Keratinocyte (primary cell): ENCODE results near the gene RABGGTB. TPM values are rescaled to one million over a fixed set of nuclear protein-coding genes. Genes with fewer than 3 reads are reported as not detected.
"Not testable (repeated sequence)": the region's sequence is repeated elsewhere in the genome, so short reads cannot be mapped to it uniquely, and the experiment has no call there.

Source experiments
- DNase-seq: peaks from one replicate; pipeline ENCODE4 v3.0.0-alpha.2; 2011; ENCODE audit warnings: low read depth, missing footprints, low spot score
- FAIRE-seq: peaks from 2 replicates; lab custom pipeline; 2011; peaks lifted over from hg19 to GRCh38; lab: Jason Lieb, UNC
- H2AFZ ChIP-seq: 2 replicates; pipeline ENCODE4 v1.6.0; 2012; ENCODE audit warnings: low read length, control low read depth, inconsistent platforms; ENCODE audit not compliant: control insufficient read depth
- H3K27ac ChIP-seq: 2 replicates; pipeline ENCODE4 v1.5.1; 2011; ENCODE audit warnings: low read length; ENCODE audit not compliant: control insufficient read depth, insufficient read depth
- H3K27me3 ChIP-seq: 3 replicates; pipeline ENCODE4 v1.6.0; 2011; ENCODE audit warnings: low read length; ENCODE audit not compliant: control insufficient read depth, insufficient read depth; ENCODE audit errors: extremely low read depth
- H3K36me3 ChIP-seq, 2 experiments: 2 replicates in 1 of 2; 3 replicates in 1 of 2; pipeline ENCODE4 v1.5.1; 2011; ENCODE audit warnings: low read length in 2 of 2, mild to moderate bottlenecking in 1 of 2; ENCODE audit not compliant: control insufficient read depth in 2 of 2, insufficient read depth in 2 of 2; ENCODE audit errors: extremely low read depth in 1 of 2
- H3K4me1 ChIP-seq: 3 replicates; pipeline ENCODE4 v1.5.1; 2011; ENCODE audit warnings: low read length; ENCODE audit not compliant: control insufficient read depth, insufficient read depth; ENCODE audit errors: extremely low read depth
- H3K4me2 ChIP-seq: 3 replicates; pipeline ENCODE4 v1.6.0; 2011; ENCODE audit warnings: low read depth, low read length; ENCODE audit not compliant: control insufficient read depth, insufficient read depth; ENCODE audit errors: extremely low read depth
- H3K4me3 ChIP-seq, 3 experiments: fragments of 200-600 bp in 1 of 3; sonication (generic) in 1 of 3; 2 replicates in 2 of 3; 3 replicates in 1 of 3; pipeline ENCODE4 v1.5.1; 2011 to 2016; ENCODE audit warnings: low read length in 3 of 3, mild to moderate bottlenecking in 3 of 3, control low read depth in 2 of 3, inconsistent platforms in 1 of 3, low read depth in 1 of 3, mixed read lengths in 1 of 3, mixed run types in 1 of 3, moderate library complexity in 1 of 3; ENCODE audit not compliant: control insufficient read depth in 2 of 3, insufficient read depth in 2 of 3; ENCODE audit errors: extremely low read depth in 1 of 3
- H3K79me2 ChIP-seq: 2 replicates; pipeline ENCODE4 v1.6.0; 2012; ENCODE audit warnings: low read length; ENCODE audit not compliant: control insufficient read depth, insufficient read depth
- H3K9ac ChIP-seq: 3 replicates; pipeline ENCODE4 v1.6.0; 2011; ENCODE audit warnings: low read length; ENCODE audit not compliant: control insufficient read depth, insufficient read depth; ENCODE audit errors: extremely low read depth
- H3K9me1 ChIP-seq: 3 replicates; pipeline ENCODE4 v1.6.0; 2011; ENCODE audit warnings: low read length; ENCODE audit not compliant: control insufficient read depth, insufficient read depth; ENCODE audit errors: extremely low read depth
- H3K9me3 ChIP-seq: 2 replicates; pipeline ENCODE4 v1.5.1; 2012; ENCODE audit warnings: low read depth, low read length; ENCODE audit not compliant: control insufficient read depth
- H4K20me1 ChIP-seq: 3 replicates; pipeline ENCODE4 v1.6.0; 2011; ENCODE audit warnings: low read length; ENCODE audit not compliant: control insufficient read depth, insufficient read depth; ENCODE audit errors: extremely low read depth
- EZH2 ChIP-seq: IDR thresholded peaks from one replicate; pipeline ENCODE4 v1.6.1; 2012; ENCODE audit warnings: inconsistent platforms, mild to moderate bottlenecking, low read length, moderate library complexity
- dilution Hi-C: fragments of 300-500 bp; cut with MboI; formaldehyde crosslinking; loops from one replicate; pipeline ENCODE4 v1.7.0; 2020; ENCODE audit warnings: low sequenced_read_pairs; ENCODE audit not compliant: extremely low pct_ligation_motif_present
- polyA plus RNA-seq, 5 experiments: library from polyadenylated mRNA; depleted of rRNA in 3 of 5; stranded (reverse) in 3 of 5; stranded (forward) in 1 of 5; unstranded in 1 of 5; fragments of >200 nt; gene quantifications; 1 replicate in 1 of 5; 2 replicates in 3 of 5; 3 replicates in 1 of 5; pipeline versions ENCODE4 v1.2.1 to v1.2.3, GENCODE V29; 2011 to 2012; ENCODE audit warnings: missing spikeins in 2 of 5, low read depth in 1 of 5, low replicate concordance in 1 of 5
- TF ChIP-seq, protein P1 (sequence below), 3 experiments: IDR thresholded peaks in 1 of 3; conservative IDR thresholded peaks in 1 of 3; optimal IDR thresholded peaks in 1 of 3; 2 replicates in 2 of 3; 3 replicates in 1 of 3; pipeline versions ENCODE3 to v1.5.1; 2011; ENCODE audit warnings: low read length in 3 of 3, mild to moderate bottlenecking in 3 of 3, moderate library complexity in 2 of 3, control low read depth in 1 of 3, inconsistent platforms in 1 of 3; ENCODE audit not compliant: insufficient read depth in 2 of 3; ENCODE audit errors: extremely low read depth in 1 of 3

RABGGTB gene
- polyA plus RNA-seq, 1 donor (not counting 4 experiments of a cell fraction or from before 2014, with no cell fraction given) = 243 TPM

DNA sequence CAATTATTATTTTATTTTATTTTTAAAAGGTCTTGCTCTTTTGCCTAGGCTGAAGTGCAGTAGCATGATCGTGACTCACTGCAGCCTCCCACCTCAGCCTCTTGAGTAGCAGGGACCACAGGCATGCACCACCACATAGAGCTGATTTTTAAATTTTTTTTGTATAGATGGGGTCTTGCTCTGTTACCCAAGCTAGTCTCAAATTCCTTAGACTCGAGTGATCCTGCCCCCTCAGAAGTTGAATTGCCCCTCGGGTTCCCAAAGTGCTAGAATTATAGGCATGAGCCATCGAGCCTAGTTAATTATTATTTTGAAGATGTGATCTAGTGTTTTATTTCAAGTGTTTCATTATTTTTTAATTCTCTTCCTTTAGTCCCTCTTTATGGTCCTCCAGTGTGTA is 22.9 kb downstream of the RABGGTB start:
- no peaks in the 10 kb centered on the region for H3K9me1 ChIP-seq
- FAIRE-seq (no peak), DNase-seq (no peak)
- no peaks in the 10 kb centered on the region for H3K79me2 ChIP-seq
- H3K27me3 ChIP-seq = no peaks in the 10 kb centered on the region
- no peak overlapping the region for H3K4me2 ChIP-seq
- dilution Hi-C loops = no loop called here
- H3K9ac ChIP-seq = no peak overlapping the region
- H2AFZ ChIP-seq = no peak overlapping the region
- H3K9me3 ChIP-seq = no peaks in the 10 kb centered on the region
- H3K4me3 ChIP-seq = no peak overlapping the region
- H4K20me1 ChIP-seq = no peaks in the 10 kb centered on the region
- no peaks in the 10 kb centered on the region for H3K36me3 ChIP-seq
- no peak overlapping the region for H3K27ac ChIP-seq
- no peaks in the 10 kb centered on the region for H3K4me1 ChIP-seq
- TF ChIP-seq, protein P1, sequence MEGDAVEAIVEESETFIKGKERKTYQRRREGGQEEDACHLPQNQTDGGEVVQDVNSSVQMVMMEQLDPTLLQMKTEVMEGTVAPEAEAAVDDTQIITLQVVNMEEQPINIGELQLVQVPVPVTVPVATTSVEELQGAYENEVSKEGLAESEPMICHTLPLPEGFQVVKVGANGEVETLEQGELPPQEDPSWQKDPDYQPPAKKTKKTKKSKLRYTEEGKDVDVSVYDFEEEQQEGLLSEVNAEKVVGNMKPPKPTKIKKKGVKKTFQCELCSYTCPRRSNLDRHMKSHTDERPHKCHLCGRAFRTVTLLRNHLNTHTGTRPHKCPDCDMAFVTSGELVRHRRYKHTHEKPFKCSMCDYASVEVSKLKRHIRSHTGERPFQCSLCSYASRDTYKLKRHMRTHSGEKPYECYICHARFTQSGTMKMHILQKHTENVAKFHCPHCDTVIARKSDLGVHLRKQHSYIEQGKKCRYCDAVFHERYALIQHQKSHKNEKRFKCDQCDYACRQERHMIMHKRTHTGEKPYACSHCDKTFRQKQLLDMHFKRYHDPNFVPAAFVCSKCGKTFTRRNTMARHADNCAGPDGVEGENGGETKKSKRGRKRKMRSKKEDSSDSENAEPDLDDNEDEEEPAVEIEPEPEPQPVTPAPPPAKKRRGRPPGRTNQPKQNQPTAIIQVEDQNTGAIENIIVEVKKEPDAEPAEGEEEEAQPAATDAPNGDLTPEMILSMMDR (optimal IDR thresholded peaks at IDR 0.05 in 1 of 3, IDR thresholded peaks at IDR 0.05 in 1 of 3, conservative IDR thresholded peaks at IDR 0.05 in 1 of 3; ENCODE audit: extremely low read depth in 1 of 3, insufficient read depth in 2 of 3, low read length in 3 of 3) = no peak
- no peak for TF ChIP-seq EZH2

DNA sequence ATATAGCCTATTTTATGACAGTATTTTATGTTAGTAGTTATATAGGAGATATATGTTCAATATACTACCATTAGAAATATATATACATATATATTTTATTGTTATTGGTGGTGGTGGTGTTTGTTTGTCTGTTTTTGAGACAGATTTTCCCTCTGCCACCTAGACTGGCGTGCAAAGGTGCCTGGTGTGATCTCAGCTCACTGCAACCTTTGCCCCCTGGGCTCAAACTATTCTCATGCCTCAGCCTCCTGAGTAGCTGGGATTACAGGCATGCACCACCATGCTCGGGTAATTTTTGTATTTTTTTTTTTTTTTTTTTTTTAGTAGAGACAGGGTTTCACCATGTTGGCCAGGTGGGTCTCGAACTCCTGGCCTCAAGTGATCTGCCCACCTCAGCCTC is 24.1 kb downstream of the RABGGTB start:
- H3K79me2 ChIP-seq, H3K36me3 ChIP-seq, H3K4me1 ChIP-seq, H3K4me2 ChIP-seq, FAIRE-seq, H3K27ac ChIP-seq, H3K9me1 ChIP-seq, H4K20me1 ChIP-seq, H3K9me3 ChIP-seq, DNase-seq, H3K9ac ChIP-seq, dilution Hi-C loops, H3K4me3 ChIP-seq, H2AFZ ChIP-seq, H3K27me3 ChIP-seq: not testable (repeated sequence)
